HEK293 (cell line): ENCODE measurements around the gene GM2A.

Experiments used
- SCRT2 ChIP-seq: fragments of 450-650 bp; formaldehyde crosslinking; IDR thresholded peaks from 2 replicates; pipeline ENCODE4 v1.5.1; 2016; ENCODE audit warnings: missing biosample characterization, missing genetic modification characterization
- SETDB1 ChIP-seq: IDR thresholded peaks from one replicate; pipeline ENCODE4 v1.6.1; 2017; ENCODE audit warnings: mild to moderate bottlenecking, low read length, moderate library complexity, mixed read lengths; ENCODE audit not compliant: insufficient read length
- WT1 ChIP-seq: fragments of 450-650 bp; formaldehyde crosslinking; IDR thresholded peaks from 2 replicates; pipeline ENCODE4 v1.5.1; 2016; ENCODE audit warnings: missing biosample characterization, missing genetic modification characterization
- ZSCAN5A ChIP-seq: fragments of 450-650 bp; formaldehyde crosslinking; IDR thresholded peaks from 2 replicates; pipeline ENCODE4 v1.5.1; 2016; ENCODE audit warnings: missing biosample characterization, missing genetic modification characterization
- TF ChIP-seq, protein P1 (sequence below): fragments of 450-650 bp; formaldehyde crosslinking; IDR thresholded peaks from 2 replicates; pipeline ENCODE4 v1.5.1; 2016; ENCODE audit warnings: missing biosample characterization, missing genetic modification characterization

DNA sequence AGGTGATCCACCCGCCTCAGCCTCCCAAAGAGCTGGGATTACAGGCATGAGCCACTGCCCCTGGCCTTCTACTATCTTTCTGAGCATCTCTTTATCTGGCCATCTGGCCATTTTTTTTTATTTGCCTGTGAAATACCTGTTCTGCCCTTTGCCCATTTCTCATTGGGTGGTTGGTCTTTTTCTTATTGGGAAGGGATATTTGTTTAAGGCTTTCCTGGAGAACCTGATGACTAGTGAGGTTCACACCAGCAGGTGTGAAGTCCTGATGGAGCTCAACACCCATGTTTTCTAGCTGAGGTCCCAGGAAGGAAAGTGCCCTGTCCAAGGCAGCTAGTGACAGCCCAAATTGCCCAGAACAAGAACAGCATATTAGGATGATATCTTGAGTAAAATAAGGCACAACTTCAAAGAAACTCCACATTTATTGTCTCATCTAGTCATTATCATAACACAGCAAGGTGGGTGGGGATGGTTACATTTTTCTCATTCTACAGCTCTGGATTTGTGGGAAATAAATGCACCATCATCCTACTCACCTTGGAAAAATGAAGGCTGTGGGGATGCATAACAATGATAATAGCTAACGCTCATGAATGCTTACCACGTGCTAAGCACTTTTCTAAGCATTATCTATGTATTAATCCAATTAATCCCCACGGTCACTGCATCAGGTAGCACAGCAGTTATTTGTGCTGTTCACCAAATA is 30.3 kb downstream of the GM2A start:
- TF ChIP-seq SETDB1 = no peak
- TF ChIP-seq, protein P1, sequence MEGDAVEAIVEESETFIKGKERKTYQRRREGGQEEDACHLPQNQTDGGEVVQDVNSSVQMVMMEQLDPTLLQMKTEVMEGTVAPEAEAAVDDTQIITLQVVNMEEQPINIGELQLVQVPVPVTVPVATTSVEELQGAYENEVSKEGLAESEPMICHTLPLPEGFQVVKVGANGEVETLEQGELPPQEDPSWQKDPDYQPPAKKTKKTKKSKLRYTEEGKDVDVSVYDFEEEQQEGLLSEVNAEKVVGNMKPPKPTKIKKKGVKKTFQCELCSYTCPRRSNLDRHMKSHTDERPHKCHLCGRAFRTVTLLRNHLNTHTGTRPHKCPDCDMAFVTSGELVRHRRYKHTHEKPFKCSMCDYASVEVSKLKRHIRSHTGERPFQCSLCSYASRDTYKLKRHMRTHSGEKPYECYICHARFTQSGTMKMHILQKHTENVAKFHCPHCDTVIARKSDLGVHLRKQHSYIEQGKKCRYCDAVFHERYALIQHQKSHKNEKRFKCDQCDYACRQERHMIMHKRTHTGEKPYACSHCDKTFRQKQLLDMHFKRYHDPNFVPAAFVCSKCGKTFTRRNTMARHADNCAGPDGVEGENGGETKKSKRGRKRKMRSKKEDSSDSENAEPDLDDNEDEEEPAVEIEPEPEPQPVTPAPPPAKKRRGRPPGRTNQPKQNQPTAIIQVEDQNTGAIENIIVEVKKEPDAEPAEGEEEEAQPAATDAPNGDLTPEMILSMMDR (tag by site-specific recombination) = no peak
- TF ChIP-seq ZSCAN5A (tag by site-specific recombination) = no peak
- no peak for TF ChIP-seq SCRT2 (tag by site-specific recombination)
- no peak for TF ChIP-seq WT1 (tag by site-specific recombination)
